A673 (cell line): ENCODE data around the gene LMBRD1. TPM values are rescaled to one million over a fixed set of nuclear protein-coding genes. Genes with fewer than 3 reads are reported as not detected.

Experiments
- BruUV-seq: library from RNA; stranded (reverse); fragments of 400-500 nt; replicated peaks from 2 replicates; lab custom pipeline; 2021; lab: Mats Ljungman, UMichigan
- CTCF ChIA-PET: fragments of 300-600 bp; sonication (Branson Sonifier 250); formaldehyde crosslinking; loops from one replicate; lab custom pipeline; 2022; ENCODE audit warnings: antibody characterized with exemption; lab: Charles Lee
- POLR2A ChIA-PET: fragments of 300-600 bp; sonication (Branson Sonifier 250); formaldehyde crosslinking; loops from one replicate; lab custom pipeline; 2022; ENCODE audit warnings: antibody characterized with exemption; ENCODE audit not compliant: low non-redundant PET; lab: Charles Lee
- DNase-seq: peaks from one replicate; pipeline ENCODE4 v3.0.0-alpha.2; 2015; ENCODE audit warnings: low spot score
- H3K27ac ChIP-seq: fragments of 200-600 bp; sonication (generic); 2 replicates; pipeline ENCODE4 v1.5.1; 2016; ENCODE audit warnings: mixed run types, low read depth, mild to moderate bottlenecking, mixed read lengths, antibody characterized with exemption, low read length; ENCODE audit not compliant: poor library complexity, severe bottlenecking
- H3K27me3 ChIP-seq: fragments of 200-600 bp; sonication (generic); replicated peaks from 2 replicates; pipeline ENCODE4 v1.6.1; 2017; ENCODE audit warnings: mixed run types, low read depth, mild to moderate bottlenecking, mixed read lengths, antibody characterized with exemption, low read length; ENCODE audit not compliant: insufficient read depth, poor library complexity
- H3K36me3 ChIP-seq: fragments of 200-600 bp; sonication (generic); 2 replicates; pipeline ENCODE4 v1.6.1; 2016; ENCODE audit warnings: mixed run types, mild to moderate bottlenecking, mixed read lengths, antibody characterized with exemption, low read length; ENCODE audit not compliant: insufficient read depth, poor library complexity, severe bottlenecking
- H3K4me1 ChIP-seq: fragments of 200-600 bp; sonication (generic); 2 replicates; pipeline ENCODE4 v1.6.1; 2017; ENCODE audit warnings: mixed run types, mild to moderate bottlenecking, mixed read lengths, antibody characterized with exemption, low read length; ENCODE audit not compliant: insufficient read depth, poor library complexity, severe bottlenecking
- H3K4me3 ChIP-seq: fragments of 200-600 bp; sonication (generic); 2 replicates; pipeline ENCODE4 v1.5.1; 2016; ENCODE audit warnings: low read depth, mixed run types, mild to moderate bottlenecking, mixed read lengths, low read length; ENCODE audit not compliant: poor library complexity, severe bottlenecking
- H3K9me3 ChIP-seq: fragments of 200-600 bp; sonication (generic); 2 replicates; pipeline ENCODE4 v1.6.1; 2016; ENCODE audit warnings: mixed run types, low read depth, mild to moderate bottlenecking, mixed read lengths, antibody characterized with exemption, low read length; ENCODE audit not compliant: poor library complexity, severe bottlenecking
- CTCF ChIP-seq: fragments of 300-800, 200-600 bp; sonication (generic); conservative IDR thresholded peaks from 2 replicates; pipeline ENCODE4 v1.5.1; 2017; ENCODE audit warnings: low read depth, mild to moderate bottlenecking, antibody characterized with exemption, low read length, moderate library complexity, mixed read lengths
- EZH2 ChIP-seq: fragments of 200-600 bp; sonication (generic); IDR thresholded peaks from 2 replicates; pipeline ENCODE4 v1.6.1; 2017; ENCODE audit warnings: borderline replicate concordance, low read depth, mild to moderate bottlenecking, mixed read lengths, antibody characterized with exemption, low read length; ENCODE audit not compliant: poor library complexity, severe bottlenecking
- intact Hi-C: fragments of 100-400 bp; cut with micrococcal nuclease; formaldehyde crosslinking; loops from one replicate; pipeline ENCODE4 v1.10.0; 2022; ENCODE audit not compliant: unreplicated experiment
- total RNA-seq: library from RNA; stranded (reverse); gene quantifications from 2 replicates; pipeline ENCODE4 v1.2.3, GENCODE V29; 2021

Gene LMBRD1
- total RNA-seq, 1 experiment from 2014 or later, result 19.8 TPM

GRCh38 chr6:69664551-69664950, 132.3 kb downstream of the LMBRD1 start:
- TF ChIP-seq CTCF, result no peak
- TF ChIP-seq EZH2, result no peak
- no peak for DNase-seq
- intact Hi-C loops, result no loop called here
- CTCF ChIA-PET, result no interaction called here
- Histone ChIP-seq H3K4me1 (no peaks in the 10 kb centered on the region), H3K27me3 (no peaks in the 10 kb centered on the region), H3K36me3 (no peaks in the 10 kb centered on the region), H3K27ac (no peak overlapping the region), H3K4me3 (no peak overlapping the region), H3K9me3 (no peaks in the 10 kb centered on the region)
- BruUV-seq, result no TSS peak
- POLR2A ChIA-PET, result no interaction called here

GRCh38 chr6:69663215-69663614, 133.6 kb downstream of the LMBRD1 start:
- H3K27me3 ChIP-seq, result no peaks in the 10 kb centered on the region
- POLR2A ChIA-PET, result interaction anchor here (0.5 kb wide), 1 partner anchor 1505 kb away, joined by 3 read pairs; no protein-coding TSS in a partner anchor
- CTCF ChIA-PET, result no interaction called here

GRCh38 chr6:69650703-69651102, 146.1 kb downstream of the LMBRD1 start:
- no peaks in the 10 kb centered on the region for H3K36me3 ChIP-seq
- no TSS peak for BruUV-seq
- H3K27ac ChIP-seq, result no peak overlapping the region
- intact Hi-C loops, result no loop called here
- no peaks in the 10 kb centered on the region for H3K4me1 ChIP-seq
- no peak overlapping the region for H3K4me3 ChIP-seq
- no peaks in the 10 kb centered on the region for H3K27me3 ChIP-seq
- no peaks in the 10 kb centered on the region for H3K9me3 ChIP-seq
- ChIA-PET POLR2A (no interaction called here), CTCF (no interaction called here)
- TF ChIP-seq CTCF, result no peak
- TF ChIP-seq EZH2, result no peak
- DNase-seq, result no peak

More at GRCh38 chr6:69663215-69663614, 133.6 kb downstream of the LMBRD1 start:
- H3K4me3 ChIP-seq, result no peak overlapping the region
- BruUV-seq, result no TSS peak
- no peaks in the 10 kb centered on the region for H3K36me3 ChIP-seq
- no peak overlapping the region for H3K27ac ChIP-seq
- intact Hi-C loops, result no loop called here
- no peak for TF ChIP-seq CTCF
- DNase-seq, result no peak
- H3K9me3 ChIP-seq, result no peaks in the 10 kb centered on the region
- H3K4me1 ChIP-seq, result no peaks in the 10 kb centered on the region
